ENCODE data around the gene KNOP1.

KNOP1 gene

DNA sequence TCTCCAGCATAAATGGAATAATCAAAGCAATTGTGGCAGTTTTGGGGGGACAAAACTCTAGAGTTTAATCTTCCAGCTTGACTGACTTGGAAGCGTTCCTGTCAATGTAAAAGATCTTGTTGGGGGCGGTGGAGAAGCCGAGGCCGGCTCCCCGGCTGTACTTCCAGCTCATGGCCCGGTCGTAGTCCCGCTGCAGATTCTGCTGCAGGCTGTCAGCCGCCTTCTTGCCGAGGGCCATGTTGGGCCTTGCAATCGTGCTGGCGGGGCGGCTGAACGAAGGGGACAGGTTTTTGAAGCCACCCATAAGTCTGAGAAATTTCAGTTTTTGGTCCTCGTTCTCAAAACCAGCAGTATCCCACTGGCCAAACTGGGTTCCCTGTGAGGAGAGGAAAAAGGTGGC, 11.2 kb downstream of the KNOP1 start:
- no peak for DNase-seq

DNA sequence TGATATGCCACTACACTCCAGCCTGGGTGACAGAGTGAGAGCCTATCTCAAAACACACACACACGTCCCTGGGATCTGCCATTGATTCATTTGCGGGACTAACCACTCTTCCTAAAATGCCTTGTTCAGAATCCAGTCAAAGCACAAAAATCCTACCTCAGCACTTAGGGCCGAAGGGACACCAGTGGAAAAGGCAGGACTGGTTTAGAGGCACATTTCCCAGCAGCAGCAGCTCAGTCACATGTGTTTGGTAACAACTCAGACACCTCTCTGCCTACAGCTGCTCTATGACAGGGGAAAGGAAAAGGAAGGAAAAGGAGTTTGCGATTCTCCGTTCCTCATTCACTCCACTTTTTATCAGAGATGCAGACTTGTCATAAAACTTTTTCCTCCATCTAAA, 12.2 kb downstream of the KNOP1 start:
- no peak for DNase-seq

DNA sequence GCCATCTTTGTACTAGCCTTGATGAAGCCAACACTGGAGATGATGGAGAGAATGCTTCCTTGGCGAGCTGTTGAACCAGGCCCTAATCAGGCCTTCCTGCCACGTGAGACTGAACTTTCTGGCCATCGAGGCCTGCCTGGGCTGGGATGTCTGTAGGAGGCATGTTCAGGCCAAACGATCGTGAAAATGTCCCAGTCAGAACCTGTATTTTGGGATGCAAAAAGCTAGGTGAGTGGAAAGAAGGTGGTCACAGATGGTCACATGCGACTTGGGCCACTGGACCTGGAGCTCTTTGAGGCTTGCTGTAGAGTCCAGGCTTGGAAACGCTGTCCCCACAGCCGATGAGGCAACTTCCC, 12.9 kb downstream of the KNOP1 start:
- no peak for DNase-seq

DNA sequence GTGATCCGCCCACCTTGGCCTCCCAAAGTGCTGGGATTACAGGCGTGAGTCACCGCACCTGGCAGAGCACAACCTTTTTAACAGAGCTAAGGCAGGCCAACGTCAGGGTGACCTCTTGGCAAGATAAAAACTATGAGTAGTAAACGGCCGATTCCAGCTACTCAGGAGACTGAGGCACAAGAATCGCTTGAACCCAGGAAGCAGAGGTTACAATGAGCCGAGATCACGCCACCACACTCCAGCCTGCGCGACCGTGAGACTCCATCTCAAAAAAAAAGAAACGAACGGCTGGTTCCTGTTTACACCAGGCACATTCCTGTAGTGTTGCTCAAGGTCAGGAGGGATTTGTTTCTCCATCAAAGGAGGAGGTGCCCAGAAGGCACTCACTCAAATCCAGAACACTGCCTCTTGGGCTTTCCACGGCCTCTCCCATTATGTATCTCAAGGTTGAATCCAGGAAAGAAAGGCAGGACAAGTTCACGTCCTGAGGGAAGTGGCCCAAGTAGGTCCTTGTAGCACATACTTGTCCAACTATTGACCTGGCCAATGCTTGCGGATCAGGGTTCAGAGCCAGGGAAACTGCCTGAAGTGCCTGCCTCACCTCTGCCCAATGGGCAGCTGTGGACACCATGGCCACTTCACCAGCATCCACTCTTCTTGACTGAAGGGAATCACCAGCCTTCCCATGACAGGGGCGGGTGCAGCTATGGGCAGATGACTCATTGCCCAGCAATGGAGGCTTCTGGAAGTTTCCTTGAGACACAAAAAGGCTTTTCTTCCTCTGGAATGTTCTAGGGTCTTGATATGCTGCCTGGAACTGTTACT, 13.5 kb downstream of the KNOP1 start:
- no peak for DNase-seq

DNA sequence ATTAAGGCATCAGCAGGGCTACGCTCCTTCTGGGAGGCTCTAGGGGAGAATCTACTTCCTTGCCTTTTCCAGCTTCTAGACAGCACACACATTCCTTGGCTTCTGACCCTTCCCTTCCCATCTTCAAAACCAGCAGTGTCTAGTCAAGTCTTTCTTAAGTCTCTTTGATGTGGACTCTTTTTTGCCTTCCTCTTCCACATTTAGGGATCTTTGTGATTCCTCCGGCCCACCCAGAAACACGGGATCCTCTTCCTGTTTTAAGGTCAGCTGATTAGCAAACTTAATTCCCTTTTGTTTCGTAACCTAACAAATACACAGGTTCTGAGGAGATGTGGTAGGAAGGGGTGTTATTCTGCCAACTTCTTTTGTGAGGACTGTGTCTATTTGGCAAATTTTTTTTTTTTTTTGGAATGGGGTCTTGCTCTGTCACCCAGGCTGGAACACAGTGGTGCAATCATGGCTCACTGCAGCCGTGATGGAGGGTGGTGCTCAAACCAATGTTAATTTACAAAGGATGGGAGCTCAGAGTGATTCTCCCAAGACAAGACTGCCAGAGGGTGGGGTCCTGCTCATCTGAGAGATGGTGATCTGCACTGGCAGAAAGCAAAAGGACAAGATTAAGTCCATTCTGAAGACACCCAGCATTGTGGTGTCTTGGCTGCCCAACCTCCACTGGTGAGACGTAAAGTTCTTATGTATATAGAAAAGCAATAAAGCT, 14.7 kb downstream of the KNOP1 start:
- DNase-seq, result no peak

DNA sequence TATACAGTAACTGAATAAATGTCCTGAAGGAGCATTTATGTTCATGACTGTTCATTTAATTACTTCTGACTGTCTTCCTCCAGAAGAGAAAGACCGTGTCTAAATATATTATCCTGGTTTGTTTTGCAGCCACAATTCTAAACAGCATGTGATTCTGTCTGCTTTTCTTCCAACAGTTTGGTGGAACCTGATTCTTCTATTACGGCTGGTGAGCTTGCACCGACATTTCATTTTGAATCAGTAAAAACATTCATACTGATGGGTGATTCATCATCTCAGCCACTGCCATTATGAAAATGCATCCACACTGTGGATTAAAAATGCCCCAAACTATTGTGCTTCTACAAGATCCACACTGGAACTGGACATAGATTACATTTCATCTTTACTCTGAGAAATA, 16.9 kb downstream of the KNOP1 start:
- no peak for DNase-seq

DNA sequence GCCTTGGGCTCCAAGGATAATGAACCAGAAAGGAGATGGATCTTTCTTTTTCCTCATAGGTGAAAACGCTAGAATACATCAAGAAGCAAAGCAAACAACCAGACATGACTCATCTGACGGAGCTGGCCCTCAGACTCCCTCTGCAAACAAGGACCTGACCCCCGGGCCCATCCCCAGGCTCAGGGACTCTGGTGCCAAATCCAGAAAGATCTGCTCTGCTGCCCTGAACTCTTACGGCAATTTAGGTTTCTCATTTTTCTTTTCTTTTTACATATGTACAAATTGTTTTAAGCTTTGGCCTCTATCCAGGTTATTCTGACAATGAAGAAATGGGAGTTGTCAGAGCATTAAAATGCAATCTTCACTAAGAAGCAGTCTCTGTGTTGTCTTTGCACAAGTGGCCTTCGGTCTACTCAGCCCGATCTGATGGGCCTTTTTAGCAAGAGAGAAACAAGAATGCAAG, 17.7 kb downstream of the KNOP1 start:
- DNase-seq, result no peak

DNA sequence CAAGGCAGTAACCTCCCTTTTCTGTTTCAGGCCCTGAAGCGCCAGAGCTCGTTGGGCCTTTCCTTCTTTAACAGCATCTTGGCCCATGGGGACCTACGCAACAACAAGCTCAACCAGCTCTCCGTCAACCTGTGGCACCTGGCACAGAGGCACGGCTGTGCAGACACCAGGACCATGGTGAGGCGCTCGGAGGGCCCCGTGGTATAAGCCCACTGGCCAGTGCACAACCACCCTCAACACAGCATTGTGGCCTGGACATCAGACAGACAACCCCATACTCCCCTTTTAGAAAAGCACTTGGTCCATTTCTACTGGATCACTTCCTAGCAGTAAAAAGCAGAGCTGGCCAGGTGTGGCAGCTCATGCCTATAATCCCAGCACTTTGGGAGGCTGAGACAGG, 18.6 kb downstream of the KNOP1 start:
- DNase-seq, result no peak

DNA sequence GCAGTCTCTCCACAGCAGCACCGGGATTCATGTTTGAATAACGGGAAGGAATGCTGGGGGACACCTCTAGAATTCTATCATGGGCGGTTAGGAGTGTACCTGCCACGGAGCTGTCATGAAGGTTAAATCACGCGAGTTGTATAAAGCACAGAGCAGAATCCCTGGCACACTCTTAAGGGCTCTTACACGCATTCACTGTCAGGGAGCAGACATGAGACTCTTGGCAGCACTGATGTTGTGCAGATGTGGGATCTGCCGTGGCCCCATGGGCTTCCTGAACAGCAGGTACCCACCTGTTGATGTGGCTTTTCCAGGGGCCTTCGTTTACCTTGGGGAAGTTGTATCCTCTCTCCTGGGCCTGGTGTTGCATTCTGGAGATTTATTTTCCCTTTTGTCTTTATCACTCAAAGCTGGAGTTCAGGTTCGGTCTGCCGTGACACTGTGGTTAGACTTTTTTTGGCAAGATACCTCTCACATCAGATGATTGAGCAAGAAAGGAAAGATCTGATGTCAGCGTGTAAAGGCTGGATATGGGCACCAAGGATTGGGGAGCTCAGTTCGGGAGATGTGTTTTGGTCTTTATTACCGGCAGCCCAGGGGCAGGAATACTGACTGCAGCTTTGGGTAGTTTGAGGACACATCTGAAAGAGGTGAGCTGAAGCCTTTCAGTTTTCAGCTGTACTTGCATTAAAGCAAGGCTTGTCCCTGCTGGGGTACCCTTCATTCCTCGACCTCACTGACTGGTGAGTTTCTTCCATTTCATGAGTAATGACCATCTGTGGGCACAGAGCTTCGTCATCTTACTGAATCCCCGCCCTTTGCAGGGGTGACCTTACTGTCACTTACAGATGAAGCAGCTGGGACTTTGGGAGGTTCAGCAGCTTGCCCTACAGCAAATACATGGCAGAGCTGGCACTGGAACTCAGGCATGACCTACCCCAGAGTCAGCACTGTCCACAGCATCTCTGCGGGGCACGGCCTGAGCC, 19.3 kb downstream of the KNOP1 start:
- no peak for DNase-seq

DNA sequence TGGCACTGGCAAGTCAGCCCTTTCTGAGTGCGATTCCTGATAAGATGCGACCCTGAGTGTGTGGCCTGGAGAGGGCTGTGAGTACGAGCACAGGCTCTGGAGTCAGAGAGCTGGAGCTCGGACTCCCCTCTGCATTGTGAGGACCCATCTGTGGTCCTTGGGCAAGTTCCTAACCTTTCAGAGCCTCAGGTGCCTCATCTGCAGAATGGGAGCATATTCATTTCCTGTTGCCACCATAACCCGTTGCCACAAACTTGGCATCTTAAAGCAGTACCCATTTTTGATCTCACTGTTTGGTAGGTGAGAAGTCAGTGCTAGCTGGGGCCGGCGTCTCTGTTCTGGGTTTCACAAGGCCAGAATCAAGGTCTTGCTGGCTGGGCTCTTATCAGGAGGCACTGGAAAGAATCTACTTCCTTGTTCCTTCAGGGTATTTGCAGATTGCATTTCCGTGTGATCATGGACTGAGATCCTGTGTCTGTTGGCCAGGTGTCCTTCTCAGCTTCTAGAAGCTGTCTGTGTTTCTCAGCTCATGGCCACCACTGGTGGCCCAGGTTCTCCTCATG, 20.2 kb downstream of the KNOP1 start:
- no peak for DNase-seq

DNA sequence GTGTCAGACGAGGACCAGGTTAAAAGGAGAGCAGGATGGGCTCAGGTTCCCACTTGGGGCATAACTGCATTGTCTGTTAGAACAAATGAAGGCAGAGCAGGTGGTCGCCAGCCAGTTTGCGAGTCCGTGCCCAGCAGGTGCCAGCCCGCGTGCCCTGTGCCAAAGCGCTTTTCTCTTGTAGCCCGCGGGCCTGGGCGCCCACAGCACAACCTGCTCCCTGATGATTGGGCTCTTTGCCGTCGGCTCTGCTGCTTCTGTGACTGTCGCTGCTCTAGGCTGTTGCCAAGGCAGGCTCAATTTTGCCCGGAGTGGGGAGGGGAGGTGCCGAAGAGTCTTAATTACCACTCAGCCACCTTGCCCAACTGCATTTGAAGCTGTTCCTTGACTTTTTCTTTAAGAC, 21.1 kb downstream of the KNOP1 start:
- DNase-seq, result no peak

DNA sequence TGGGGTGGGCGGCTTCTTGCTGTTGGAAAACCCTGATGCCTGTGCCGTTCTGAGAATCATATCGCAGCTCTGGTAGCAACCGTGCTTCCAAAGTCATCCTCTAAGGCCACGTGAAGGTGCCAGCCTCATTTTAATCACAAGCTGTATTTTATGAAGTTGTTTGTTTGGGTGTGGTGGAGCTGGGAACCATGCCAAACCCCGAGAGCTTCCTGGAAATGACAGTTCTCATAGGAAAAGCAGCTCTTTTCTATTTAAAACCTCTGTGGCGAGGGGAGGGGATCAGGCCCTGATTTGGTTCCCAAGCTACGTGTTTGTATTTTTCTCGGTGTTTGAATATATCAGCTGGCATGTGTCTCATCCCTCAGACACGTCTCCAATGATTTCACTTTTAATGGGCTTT, 21.7 kb downstream of the KNOP1 start:
- DNase-seq, result peak; percentile 47

DNA sequence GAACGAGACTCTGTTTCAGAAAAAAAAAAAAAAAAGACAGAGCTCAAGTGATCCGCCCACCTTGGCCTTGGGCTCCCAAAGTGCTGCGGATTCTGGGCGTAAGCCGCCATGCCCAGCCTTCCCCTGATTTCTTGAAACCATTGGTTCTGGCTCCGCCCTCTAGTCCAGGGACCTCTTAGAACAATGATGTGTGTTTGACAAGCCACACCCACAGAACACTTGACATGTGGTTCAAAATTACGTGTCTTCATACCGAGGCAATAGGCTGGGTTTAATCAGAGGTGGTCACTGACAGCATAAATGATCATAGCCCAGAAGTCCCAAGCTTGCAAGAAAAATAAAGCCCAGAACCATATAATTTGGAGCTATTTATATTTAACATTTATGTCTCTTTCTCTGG, 23.0 kb downstream of the KNOP1 start:
- DNase-seq, result no peak

DNA sequence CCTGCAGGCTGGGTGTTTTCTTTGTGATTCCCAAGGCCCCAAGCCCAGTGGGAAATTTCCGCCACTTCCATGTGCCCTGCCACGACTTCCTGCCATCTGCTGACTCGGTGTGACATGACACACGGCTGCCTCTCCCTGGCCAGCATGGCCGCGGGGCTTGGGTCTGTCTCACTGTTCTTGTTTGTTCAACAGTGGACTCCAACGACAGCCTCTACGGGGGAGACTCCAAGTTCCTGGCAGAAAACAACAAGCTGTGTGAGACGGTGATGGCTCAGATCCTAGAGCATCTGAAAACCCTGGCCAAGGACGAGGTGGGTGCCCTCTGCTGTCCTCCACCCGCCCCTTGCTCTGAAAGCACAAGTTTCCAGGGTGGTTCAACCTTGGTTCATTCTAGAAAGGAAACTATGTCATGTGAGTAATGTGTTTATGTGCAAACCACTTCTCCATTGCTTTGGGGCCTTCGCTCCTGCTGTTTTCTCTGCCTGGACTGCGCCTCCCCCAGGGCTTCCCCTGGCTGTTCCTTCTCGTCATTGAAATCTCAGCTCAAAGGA, 26.8 kb downstream of the KNOP1 start:
- DNase-seq, result no peak

DNA sequence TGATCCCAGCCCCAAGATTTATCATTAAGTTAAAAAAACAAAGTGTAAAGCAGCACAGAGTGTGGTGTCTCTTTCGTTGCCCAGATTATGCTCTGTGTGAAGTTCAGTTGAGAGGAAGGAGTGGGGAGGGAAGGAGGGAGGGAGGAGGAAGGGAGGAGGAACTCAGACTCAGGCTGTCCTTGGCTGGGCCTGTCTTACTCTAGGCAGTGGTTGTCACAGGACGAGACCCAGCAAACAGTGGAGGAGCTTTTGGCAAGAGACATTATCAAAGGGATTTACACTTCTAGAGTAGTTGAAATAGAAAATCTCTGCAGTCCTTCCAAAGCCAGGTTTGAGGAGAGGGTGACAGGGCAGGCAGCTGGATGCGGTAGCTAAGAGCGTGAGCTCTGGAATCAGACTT, 27.8 kb downstream of the KNOP1 start:
- DNase-seq, result no peak

DNA sequence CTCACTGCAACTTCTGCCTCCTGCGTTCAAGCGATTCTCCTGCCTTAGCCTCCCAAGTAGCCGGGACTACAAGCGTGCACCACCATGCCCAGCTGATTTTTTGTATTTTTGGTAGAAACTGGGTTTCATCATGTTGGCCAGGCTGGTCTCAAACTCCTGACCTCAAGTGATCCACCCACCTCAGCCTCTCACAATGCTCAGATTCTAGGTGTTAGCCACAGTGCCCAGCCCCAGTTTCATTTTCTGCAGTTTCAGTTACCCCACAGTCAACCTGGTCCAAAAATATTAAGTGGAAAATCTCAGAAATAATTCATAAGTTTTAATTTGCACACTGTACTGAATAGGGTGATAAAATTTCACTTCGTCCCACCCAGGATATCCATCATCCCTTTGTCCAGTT, 28.7 kb downstream of the KNOP1 start:
- no peak for DNase-seq

DNA sequence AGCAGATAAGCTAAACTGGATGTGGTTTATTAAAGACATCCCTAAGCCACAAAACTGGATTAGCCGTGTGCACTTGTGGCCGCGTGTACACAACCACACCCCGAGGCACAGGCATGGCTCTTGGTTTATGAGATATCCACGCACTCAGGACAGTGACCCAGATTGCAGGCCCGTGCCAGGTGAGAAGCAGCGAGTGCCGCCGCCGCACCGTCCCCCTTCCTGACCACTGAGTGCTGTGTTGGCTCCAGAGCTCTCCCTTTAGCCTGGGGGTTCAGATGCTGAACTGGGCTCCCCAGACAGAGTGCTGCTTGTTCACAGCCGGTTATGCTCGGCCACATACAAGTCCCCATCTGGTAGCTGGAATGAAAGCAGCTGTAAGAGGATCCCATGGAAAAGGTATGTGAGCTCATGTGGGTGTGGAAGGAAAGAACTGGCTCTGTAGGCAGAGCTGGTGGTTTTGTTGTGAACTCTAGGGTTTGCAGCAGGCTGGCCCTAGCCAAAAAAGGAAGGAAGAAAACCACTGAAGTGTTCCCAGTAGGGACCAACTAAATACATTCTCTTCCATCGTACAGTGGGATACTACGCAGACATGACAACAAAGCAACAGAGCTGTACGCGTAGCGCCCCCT, 29.5 kb downstream of the KNOP1 start:
- no peak for DNase-seq

DNA sequence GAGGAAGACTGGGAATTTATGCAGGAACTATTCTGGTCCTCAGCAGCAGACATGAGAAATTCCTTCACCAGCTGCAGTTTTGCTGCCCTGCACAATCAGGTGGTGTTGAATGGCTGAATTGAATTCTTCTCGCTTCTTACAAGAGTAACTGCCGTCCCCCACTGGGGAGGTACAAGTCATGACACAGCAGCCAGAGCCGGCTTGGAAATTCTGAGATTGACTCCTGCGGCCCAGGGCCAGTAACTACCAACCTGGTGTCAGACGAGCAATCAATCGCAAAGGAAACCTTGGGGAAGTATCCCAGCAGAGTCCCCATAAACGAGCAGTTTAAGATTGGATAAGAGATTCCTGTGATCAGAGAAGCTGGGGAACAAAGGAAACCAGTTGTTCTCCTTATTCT, 30.7 kb downstream of the KNOP1 start:
- DNase-seq, result no peak

DNA sequence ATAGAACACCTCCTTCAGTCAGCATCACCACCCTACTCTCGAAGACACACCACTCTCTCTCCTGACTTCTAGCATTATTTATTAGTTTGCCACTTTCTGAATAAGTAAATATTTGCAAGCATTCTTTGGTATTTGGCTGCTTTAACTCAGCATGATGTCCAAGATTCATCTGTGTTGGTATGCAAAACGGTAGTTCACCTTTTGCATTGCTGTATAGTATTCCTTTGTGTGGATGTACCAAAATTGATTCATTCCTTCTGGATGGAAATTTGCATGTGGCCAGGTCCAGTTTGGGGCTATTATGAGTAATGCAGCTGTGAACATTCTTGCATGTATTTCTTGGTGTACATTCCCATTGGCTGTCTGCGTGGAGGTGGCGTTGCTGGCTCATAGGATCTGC, 32.9 kb downstream of the KNOP1 start:
- no peak for DNase-seq

DNA sequence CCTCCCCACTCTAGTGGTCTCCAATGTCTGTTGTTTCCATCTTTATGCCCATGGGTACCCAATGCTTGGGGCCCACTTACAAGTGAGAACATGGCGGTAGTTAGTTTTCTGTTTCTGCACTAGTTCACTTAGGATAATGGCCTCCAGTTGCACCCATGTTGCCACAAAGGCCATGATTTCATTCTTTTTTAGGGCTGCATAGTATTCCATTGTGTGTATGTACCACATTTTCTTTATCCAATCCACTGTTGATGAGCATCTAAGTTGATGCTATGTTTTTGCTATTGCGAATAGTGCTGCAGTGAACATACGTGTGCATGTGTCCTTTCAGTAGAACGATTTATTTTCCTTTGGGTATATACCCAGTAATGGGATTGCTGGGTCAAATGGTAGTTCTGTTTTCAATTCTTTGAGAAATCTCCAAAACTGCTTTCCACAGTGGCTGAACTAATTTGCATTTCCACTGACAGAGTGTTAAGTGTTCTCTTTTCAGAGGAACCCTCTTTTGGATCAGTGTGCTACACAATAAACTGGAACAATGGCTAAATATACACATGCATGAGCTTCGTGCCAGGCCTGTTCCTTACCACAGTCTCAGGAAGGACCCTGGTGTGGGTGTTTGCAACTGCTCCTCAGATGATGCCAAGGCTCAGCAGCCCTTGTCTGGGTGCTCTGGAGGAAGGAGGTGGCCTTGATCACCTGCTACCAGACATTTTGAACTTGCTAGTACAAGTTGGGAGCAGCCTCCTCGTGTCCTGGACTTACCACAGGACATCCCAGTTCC, 34.4 kb downstream of the KNOP1 start:
- DNase-seq, result no peak

DNA sequence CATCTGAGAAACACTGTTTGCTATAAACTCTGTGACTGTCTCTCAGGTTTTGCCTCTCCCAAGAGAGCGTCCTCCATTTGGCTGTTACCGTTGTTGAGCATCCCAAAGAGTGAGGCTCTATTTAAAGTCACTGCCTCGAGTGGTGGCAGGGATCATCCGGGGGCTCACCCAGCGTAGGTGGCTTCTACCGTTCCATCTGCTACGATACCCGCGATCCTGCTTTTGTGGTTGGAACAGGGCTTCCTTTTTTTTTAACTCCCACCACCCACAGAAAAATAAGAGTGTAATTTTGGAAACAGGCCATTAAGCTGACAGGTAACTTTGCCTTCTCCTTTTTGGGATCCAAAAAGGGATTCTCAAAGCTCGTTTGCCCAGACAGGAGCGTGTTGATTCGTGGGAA, 36.4 kb downstream of the KNOP1 start:
- no peak for DNase-seq

Measured in stimulated activated CD8-positive, alpha-beta memory T cell treated with anti-CD3 and anti-CD28 coated beads, Interleukin-4, amount 100 ng/mL, for 48 hours (primary cell).